KMS-11 (cell line): ENCODE data around the gene BLOC1S3.

ENCODE experiments used
- H2AFZ ChIP-seq: fragments of 200-600 bp; sonication (generic); 2 replicates; pipeline ENCODE4 v1.6.1; 2016; ENCODE audit warnings: antibody characterized with exemption, mixed run types, low read depth
- H3K27ac ChIP-seq: fragments of 200-600 bp; sonication (generic); 2 replicates; pipeline ENCODE4 v1.6.1; 2016; ENCODE audit warnings: mild to moderate bottlenecking, mixed run types
- H3K27me3 ChIP-seq: fragments of 200-600 bp; sonication (generic); 2 replicates; pipeline ENCODE4 v1.6.1; 2017; ENCODE audit warnings: mild to moderate bottlenecking, low read depth, mixed run types, moderate library complexity; ENCODE audit not compliant: insufficient read depth
- H3K36me3 ChIP-seq: fragments of 200-600 bp; sonication (generic); 2 replicates; pipeline ENCODE4 v1.6.1; 2017; ENCODE audit warnings: mild to moderate bottlenecking, mixed run types; ENCODE audit not compliant: insufficient read depth
- H3K4me1 ChIP-seq: fragments of 200-600 bp; sonication (generic); 2 replicates; pipeline ENCODE4 v1.6.1; 2016; ENCODE audit warnings: mild to moderate bottlenecking, low read depth, mixed run types; ENCODE audit not compliant: poor library complexity, severe bottlenecking
- H3K4me2 ChIP-seq: fragments of 200-600 bp; sonication (generic); 2 replicates; pipeline ENCODE4 v1.7.0; 2016; ENCODE audit warnings: mild to moderate bottlenecking, mixed run types
- H3K4me3 ChIP-seq: fragments of 200-600 bp; sonication (generic); IDR thresholded peaks from 2 replicates; pipeline ENCODE4 v1.6.1; 2017; ENCODE audit warnings: low read depth, low read length, mixed read lengths; ENCODE audit not compliant: insufficient read depth
- H3K79me2 ChIP-seq: fragments of 200-600 bp; sonication (generic); 2 replicates; pipeline ENCODE4 v1.6.1; 2016; ENCODE audit warnings: low read depth, mixed run types; ENCODE audit not compliant: insufficient read depth
- H3K9ac ChIP-seq: fragments of 200-600 bp; sonication (generic); 2 replicates; pipeline ENCODE4 v1.6.1; 2016; ENCODE audit warnings: mild to moderate bottlenecking, mixed run types
- H4K20me1 ChIP-seq: fragments of 200-600 bp; sonication (generic); 2 replicates; pipeline ENCODE4 v1.6.1; 2016; ENCODE audit warnings: mild to moderate bottlenecking, mixed run types; ENCODE audit not compliant: insufficient read depth
- TF ChIP-seq, protein P1 (sequence below): fragments of 200-600 bp; sonication (generic); conservative IDR thresholded peaks from 2 replicates; pipeline ENCODE4 v1.6.1; 2017; ENCODE audit warnings: low read depth, mild to moderate bottlenecking, antibody characterized with exemption, low read length, moderate library complexity, mixed read lengths

Gene BLOC1S3

GRCh38 chr19:45151320-45151719 is 27.3 kb upstream of the BLOC1S3 start:
- Histone ChIP-seq H4K20me1 (no peaks in the 10 kb centered on the region), H2AFZ (no peak overlapping the region), H3K4me2 (no peak overlapping the region), H3K4me3 (no peak overlapping the region), H3K27ac (no peak overlapping the region), H3K27me3 (no peaks in the 10 kb centered on the region), H3K9ac (no peak overlapping the region), H3K36me3 (no peaks in the 10 kb centered on the region), H3K79me2 (no peaks in the 10 kb centered on the region), H3K4me1 (no peaks in the 10 kb centered on the region)
- TF ChIP-seq, protein P1, sequence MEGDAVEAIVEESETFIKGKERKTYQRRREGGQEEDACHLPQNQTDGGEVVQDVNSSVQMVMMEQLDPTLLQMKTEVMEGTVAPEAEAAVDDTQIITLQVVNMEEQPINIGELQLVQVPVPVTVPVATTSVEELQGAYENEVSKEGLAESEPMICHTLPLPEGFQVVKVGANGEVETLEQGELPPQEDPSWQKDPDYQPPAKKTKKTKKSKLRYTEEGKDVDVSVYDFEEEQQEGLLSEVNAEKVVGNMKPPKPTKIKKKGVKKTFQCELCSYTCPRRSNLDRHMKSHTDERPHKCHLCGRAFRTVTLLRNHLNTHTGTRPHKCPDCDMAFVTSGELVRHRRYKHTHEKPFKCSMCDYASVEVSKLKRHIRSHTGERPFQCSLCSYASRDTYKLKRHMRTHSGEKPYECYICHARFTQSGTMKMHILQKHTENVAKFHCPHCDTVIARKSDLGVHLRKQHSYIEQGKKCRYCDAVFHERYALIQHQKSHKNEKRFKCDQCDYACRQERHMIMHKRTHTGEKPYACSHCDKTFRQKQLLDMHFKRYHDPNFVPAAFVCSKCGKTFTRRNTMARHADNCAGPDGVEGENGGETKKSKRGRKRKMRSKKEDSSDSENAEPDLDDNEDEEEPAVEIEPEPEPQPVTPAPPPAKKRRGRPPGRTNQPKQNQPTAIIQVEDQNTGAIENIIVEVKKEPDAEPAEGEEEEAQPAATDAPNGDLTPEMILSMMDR: no peak

GRCh38 chr19:45151821-45152503 is 26.6 kb upstream of the BLOC1S3 start:
- H3K9ac ChIP-seq: no peak overlapping the region
- H3K79me2 ChIP-seq: no peaks in the 10 kb centered on the region
- H3K4me1 ChIP-seq: no peaks in the 10 kb centered on the region
- no peak overlapping the region for H3K27ac ChIP-seq
- no peaks in the 10 kb centered on the region for H3K27me3 ChIP-seq
- no peak overlapping the region for H3K4me3 ChIP-seq
- H3K36me3 ChIP-seq: no peaks in the 10 kb centered on the region
- no peak overlapping the region for H3K4me2 ChIP-seq
- H4K20me1 ChIP-seq: no peaks in the 10 kb centered on the region
- TF ChIP-seq, protein P1: no peak
- H2AFZ ChIP-seq: no peak overlapping the region

- H3K27me3 ChIP-seq: no peaks in the 10 kb centered on the region
- no peak overlapping the region for H2AFZ ChIP-seq
- TF ChIP-seq, protein P1: no peak
- no peaks in the 10 kb centered on the region for H3K36me3 ChIP-seq
- no peak overlapping the region for H3K27ac ChIP-seq
- no peak overlapping the region for H3K4me2 ChIP-seq
- no peak overlapping the region for H3K4me3 ChIP-seq
- no peaks in the 10 kb centered on the region for H3K79me2 ChIP-seq
- H3K9ac ChIP-seq: no peak overlapping the region
- no peaks in the 10 kb centered on the region for H4K20me1 ChIP-seq
- no peaks in the 10 kb centered on the region for H3K4me1 ChIP-seq
These were observed 25.9 kb upstream of the BLOC1S3 start for GRCh38 chr19:45152504-45153338.

DNA sequence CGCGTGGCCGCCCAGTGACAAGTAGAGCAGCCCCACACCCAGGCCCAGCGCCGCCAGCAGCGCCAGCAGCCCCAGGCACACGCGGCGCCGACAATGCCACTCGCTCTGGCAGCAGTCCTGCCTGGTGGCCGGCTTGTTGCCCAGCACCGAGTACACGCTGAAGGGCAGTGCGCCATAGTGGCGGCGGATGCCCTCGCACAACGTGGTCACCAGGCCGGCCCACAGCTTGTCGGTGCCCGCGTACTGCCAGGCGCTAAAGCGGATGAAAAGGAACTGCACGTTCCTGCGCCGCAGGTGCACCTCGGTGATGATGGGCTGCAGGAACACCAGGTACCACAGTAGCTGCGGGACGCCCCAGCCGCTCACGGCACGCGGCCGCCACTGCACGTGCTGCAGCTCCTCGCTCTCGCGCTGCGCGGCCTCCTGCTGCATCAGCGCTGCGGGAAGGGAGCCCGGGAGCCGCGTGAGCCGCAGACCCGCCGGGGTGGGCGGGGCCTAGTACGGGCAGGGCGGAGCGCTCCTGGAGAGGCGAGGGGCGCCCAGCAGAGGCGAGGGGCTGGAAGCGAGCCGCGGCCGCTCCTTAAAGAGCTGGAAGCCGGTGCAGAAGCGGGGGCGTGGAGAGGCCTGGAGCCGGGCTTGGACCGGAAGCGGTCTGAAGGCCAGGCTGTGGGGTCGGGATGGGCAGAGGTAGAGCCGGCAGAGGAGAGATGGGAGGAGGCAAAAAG is 25.1 kb upstream of the BLOC1S3 start:
- TF ChIP-seq, protein P1: no peak
- H3K4me3 ChIP-seq: no peak overlapping the region

More for the DNA sequence above, 25.1 kb upstream of the BLOC1S3 start:
- Histone ChIP-seq H3K36me3 (no peaks in the 10 kb centered on the region), H3K9ac (no peak overlapping the region), H3K4me1 (no peaks in the 10 kb centered on the region), H4K20me1 (no peaks in the 10 kb centered on the region), H2AFZ (no peak overlapping the region), H3K4me2 (no peak overlapping the region), H3K27ac (no peak overlapping the region), H3K79me2 (no peaks in the 10 kb centered on the region), H3K27me3 (no peaks in the 10 kb centered on the region)
